ENCODE results near the gene MAP4K5. TPM values are rescaled to one million over a fixed set of nuclear protein-coding genes. Genes with fewer than 3 reads are reported as not detected.

The MAP4K5 gene
- total RNA-seq, 1 experiment from 2014 or later: 39.1 TPM

- H3K4me1 ChIP-seq (ENCODE audit: control insufficient read depth in 1 of 2, insufficient read depth in 2 of 2, low read length in 2 of 2): peaks cover 10 to 26% of the 10 kb centered on the region in 2 experiments
- RAD21 ChIA-PET (ENCODE audit: low non-redundant PET in 1 of 2, low total read pairs in 2 of 2, uncharacterized antibody in 2 of 2, unreplicated experiment in 2 of 2): interaction anchor here in 1 of 2 experiments (1.2 kb wide), 1 partner anchor 74 kb away, joined by 4 read pairs; no protein-coding TSS in a partner anchor
- no peak overlapping the region for H3K27ac ChIP-seq (ENCODE audit: low read depth, low read length)
- TF ChIP-seq POLR2AphosphoS5 (IDR thresholded peaks at IDR 0.05; ENCODE audit: low read depth, low read length) (no peak), SRF (IDR thresholded peaks at IDR 0.05; ENCODE audit: low read depth) (no peak), ZBTB33 (IDR thresholded peaks at IDR 0.05; ENCODE audit: extremely low read depth, insufficient replicate concordance, low read length) (no peak), ELF1 (IDR thresholded peaks at IDR 0.05; ENCODE audit: borderline replicate concordance, low read depth) (no peak), REST (IDR thresholded peaks at IDR 0.05; ENCODE audit: low read depth) (no peak), SP1 (IDR thresholded peaks at IDR 0.05; ENCODE audit: low read depth) (no peak), YY1 (IDR thresholded peaks at IDR 0.05; ENCODE audit: extremely low read depth, insufficient replicate concordance, low read depth, low read length) (no peak), ATF3 (IDR thresholded peaks at IDR 0.05) (no peak), CTCF (IDR thresholded peaks at IDR 0.05 in 2 of 3, conservative IDR thresholded peaks at IDR 0.05 in 1 of 3; ENCODE audit: borderline replicate concordance in 1 of 3, insufficient read depth in 1 of 3, low read depth in 2 of 3, low read length in 2 of 3) (no peak), SIN3A (IDR thresholded peaks at IDR 0.05; ENCODE audit: low read depth) (no peak), POLR2A (IDR thresholded peaks at IDR 0.05; ENCODE audit: borderline replicate concordance, extremely low read depth, insufficient read depth, insufficient read length) (no peak), EZH2phosphoT487 (IDR thresholded peaks at IDR 0.05; ENCODE audit: borderline replicate concordance) (no peak), JUND (IDR thresholded peaks at IDR 0.05) (no peak), ZFX (IDR thresholded peaks at IDR 0.05) (no peak), EZH2 (IDR thresholded peaks at IDR 0.05) (no peak)
- H3K36me3 ChIP-seq (ENCODE audit: control insufficient read depth in 1 of 2, insufficient read depth in 2 of 2, low read length in 2 of 2): no peaks in the 10 kb centered on the region
- no peak overlapping the region for H3K9ac ChIP-seq (ENCODE audit: low read length)
- ATAC-seq: no peak
- BruUV-seq (replicated peaks): TSS peak; percentile 47
- no peak for DNase-seq (ENCODE audit: low read depth, low spot score)
- no peak overlapping the region for H2AFZ ChIP-seq (ENCODE audit: low read depth, low read length, poor library complexity, severe bottlenecking)
- no peaks in the 10 kb centered on the region for H3K79me2 ChIP-seq (ENCODE audit: insufficient read depth, low read length)
- H4K20me1 ChIP-seq (ENCODE audit: insufficient read depth): no peaks in the 10 kb centered on the region
- no peaks in the 10 kb centered on the region for H3K9me3 ChIP-seq (ENCODE audit: control insufficient read depth in 1 of 2, insufficient read depth in 1 of 2, low read depth in 1 of 2, low read length in 2 of 2)
- H3K4me3 ChIP-seq (replicated peaks in 1 of 2; ENCODE audit: low read depth in 1 of 2, low read length in 2 of 2): no peak overlapping the region
- intact Hi-C loops (cut with micrococcal nuclease): loop anchor here (5.0 kb wide), 1 partner anchor 73 kb away; no protein-coding TSS in a partner anchor
- CTCF ChIA-PET: no interaction called here
- H3K4me2 ChIP-seq (ENCODE audit: low read length): peak overlapping the region; percentile 84
- POLR2A ChIA-PET: no interaction called here
- no peaks in the 10 kb centered on the region for H3K27me3 ChIP-seq (ENCODE audit: insufficient read depth, low read length)
- no peaks in the 10 kb centered on the region for H3K9me2 ChIP-seq (ENCODE audit: insufficient read depth)
Observed at GRCh38 chr14:50395448-50395847, 136.9 kb downstream of the MAP4K5 start.
